Neural cell (in vitro differentiated cells): ENCODE measurements around the gene NR2C2.

Experiments
- CTCF ChIP-seq: fragments of 450-650 bp; IDR thresholded peaks from 2 replicates; pipeline ENCODE4 v1.5.1; 2014; ENCODE audit warnings: antibody characterized with exemption, mild to moderate bottlenecking, moderate library complexity; ENCODE audit not compliant: poor library complexity, severe bottlenecking
- EP300 ChIP-seq: fragments of 450-650 bp; conservative IDR thresholded peaks from 2 replicates; pipeline ENCODE4 v1.6.1; 2014; ENCODE audit warnings: antibody characterized with exemption, mild to moderate bottlenecking, moderate library complexity; ENCODE audit not compliant: poor library complexity, severe bottlenecking
- POLR2AphosphoS5 ChIP-seq: IDR thresholded peaks from 2 replicates; pipeline ENCODE4 v1.6.1; 2012
- RAD21 ChIP-seq: fragments of 450-650 bp; conservative IDR thresholded peaks from 2 replicates; pipeline ENCODE4 v1.6.1; 2014; ENCODE audit warnings: antibody characterized with exemption, mild to moderate bottlenecking, moderate library complexity
- TAF1 ChIP-seq: IDR thresholded peaks from 2 replicates; pipeline ENCODE4 v1.6.1; 2012; ENCODE audit warnings: low read depth
- TF ChIP-seq, protein P1 (sequence below): IDR thresholded peaks from 2 replicates; pipeline ENCODE4 v1.6.1; 2012; ENCODE audit warnings: borderline replicate concordance

- no peak for TF ChIP-seq CTCF
- no peak for TF ChIP-seq POLR2AphosphoS5
- TF ChIP-seq, protein P1, sequence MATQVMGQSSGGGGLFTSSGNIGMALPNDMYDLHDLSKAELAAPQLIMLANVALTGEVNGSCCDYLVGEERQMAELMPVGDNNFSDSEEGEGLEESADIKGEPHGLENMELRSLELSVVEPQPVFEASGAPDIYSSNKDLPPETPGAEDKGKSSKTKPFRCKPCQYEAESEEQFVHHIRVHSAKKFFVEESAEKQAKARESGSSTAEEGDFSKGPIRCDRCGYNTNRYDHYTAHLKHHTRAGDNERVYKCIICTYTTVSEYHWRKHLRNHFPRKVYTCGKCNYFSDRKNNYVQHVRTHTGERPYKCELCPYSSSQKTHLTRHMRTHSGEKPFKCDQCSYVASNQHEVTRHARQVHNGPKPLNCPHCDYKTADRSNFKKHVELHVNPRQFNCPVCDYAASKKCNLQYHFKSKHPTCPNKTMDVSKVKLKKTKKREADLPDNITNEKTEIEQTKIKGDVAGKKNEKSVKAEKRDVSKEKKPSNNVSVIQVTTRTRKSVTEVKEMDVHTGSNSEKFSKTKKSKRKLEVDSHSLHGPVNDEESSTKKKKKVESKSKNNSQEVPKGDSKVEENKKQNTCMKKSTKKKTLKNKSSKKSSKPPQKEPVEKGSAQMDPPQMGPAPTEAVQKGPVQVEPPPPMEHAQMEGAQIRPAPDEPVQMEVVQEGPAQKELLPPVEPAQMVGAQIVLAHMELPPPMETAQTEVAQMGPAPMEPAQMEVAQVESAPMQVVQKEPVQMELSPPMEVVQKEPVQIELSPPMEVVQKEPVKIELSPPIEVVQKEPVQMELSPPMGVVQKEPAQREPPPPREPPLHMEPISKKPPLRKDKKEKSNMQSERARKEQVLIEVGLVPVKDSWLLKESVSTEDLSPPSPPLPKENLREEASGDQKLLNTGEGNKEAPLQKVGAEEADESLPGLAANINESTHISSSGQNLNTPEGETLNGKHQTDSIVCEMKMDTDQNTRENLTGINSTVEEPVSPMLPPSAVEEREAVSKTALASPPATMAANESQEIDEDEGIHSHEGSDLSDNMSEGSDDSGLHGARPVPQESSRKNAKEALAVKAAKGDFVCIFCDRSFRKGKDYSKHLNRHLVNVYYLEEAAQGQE: no peak
- no peak for TF ChIP-seq RAD21
- TF ChIP-seq EP300: no peak
- TF ChIP-seq TAF1: no peak
Measured at GRCh38 chr3:15017191-15017590, 69.8 kb downstream of the NR2C2 start.
